ENCODE data around the gene NEK8.
"Not testable (repeated sequence)": the region's sequence is repeated elsewhere in the genome, so short reads cannot be mapped to it uniquely, and the experiment has no call there.

NEK8 gene

DNA sequence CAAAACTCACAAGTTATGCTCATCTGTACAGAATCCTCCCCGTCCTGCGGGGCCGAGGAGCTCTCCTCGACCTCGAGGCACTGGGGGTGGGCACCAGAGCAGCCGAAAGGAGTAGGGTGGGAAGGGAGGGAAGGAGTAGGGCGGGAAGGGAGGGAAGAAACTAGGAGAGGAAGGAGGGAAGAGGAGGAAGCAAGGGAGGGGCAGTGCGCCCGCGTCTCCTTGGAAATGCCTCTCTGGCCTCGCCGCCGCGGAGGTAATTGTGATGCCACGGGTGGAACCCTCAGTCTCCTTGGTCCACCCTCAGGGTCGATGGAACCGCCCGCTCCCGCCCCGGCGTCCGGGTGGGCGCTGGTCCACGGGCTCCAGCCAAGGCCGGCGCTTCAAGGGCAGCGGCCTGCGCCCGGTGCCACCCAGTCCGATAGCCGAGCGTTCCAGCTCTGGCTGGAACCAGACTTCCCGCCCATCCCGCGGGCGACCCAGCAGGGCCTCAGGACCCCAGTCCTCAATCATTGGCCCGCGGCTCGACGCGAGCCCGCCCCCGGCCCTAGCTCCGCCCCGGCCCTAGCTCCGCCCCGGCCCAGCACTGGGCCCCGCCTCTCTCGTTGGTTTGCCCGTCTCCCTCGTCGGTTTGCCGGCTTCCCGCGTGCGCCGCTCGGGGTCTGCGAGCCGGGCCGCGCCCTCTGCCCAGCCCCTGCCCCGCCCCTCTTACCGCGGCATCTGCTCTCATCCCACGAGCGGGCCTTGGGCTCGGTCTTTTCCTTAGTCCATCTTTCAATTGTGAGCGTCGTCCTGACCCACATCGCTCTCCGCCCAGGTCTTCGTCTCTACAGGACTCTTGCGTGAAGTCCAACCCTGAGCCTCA is 17.5 kb upstream of the NEK8 start:
- peak; percentile 94 for DNase-seq

DNA sequence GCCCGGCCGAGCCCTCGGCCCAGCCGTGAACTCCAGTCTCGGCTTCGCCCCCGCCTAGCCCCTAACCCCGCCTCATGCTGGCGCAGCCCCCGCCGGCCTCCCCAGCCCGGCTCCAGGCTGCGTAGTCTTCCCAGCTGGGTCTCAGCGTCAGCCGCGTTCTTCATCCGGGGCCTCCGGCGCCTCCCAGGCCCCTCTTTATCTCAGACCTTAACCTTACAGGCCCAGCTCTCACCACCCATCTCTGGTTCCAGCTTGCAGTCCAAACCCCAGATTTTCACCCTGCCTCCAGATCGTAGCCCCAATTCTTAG is 16.9 kb upstream of the NEK8 start, which contains the start of gene PROCA1:
Gene PROCA1 (minus strand): TSS at position 166 of the 309 bp plus-strand sequence. CDS start 228 bp downstream, outside the sequence.
- DNase-seq = no peak

DNA sequence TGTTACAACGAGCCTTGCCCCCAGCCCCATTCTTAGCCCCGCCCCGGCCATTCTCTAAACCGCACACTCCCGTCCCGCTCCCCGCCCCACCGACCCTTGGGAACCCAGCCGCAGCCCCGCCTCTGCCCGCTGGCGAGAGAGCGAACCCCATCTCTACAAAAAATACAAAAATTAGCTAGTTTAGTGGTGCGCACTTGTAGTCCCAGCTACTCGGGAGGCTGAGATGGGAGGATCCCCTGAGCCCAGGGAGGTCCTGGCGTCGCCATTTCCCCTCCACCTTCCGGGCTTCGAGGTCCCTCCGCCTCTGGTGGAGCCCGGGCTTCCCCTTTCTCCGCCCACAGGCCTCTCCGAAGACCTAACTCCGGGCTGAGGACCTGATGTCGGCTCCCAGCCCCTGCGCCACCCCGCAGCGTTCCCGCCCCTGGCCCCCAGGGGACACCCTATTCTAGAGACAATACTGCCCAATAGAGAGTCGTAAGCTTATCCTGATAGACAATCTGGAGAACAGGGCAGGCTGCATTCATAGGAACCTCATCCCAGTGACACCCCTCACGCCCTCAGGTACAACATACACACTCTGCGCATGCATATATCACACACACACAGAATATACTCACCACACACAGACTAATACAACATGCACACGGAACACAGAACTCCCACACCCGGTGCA is 16.4 kb upstream of the NEK8 start:
- DNase-seq = peak; percentile 85

GRCh38 chr17:28712705-28713415 is 15.7 kb upstream of the NEK8 start:
- no peak for DNase-seq

- DNase-seq = no peak
These were observed 14.3 kb upstream of the NEK8 start for GRCh38 chr17:28714281-28714680.

DNA sequence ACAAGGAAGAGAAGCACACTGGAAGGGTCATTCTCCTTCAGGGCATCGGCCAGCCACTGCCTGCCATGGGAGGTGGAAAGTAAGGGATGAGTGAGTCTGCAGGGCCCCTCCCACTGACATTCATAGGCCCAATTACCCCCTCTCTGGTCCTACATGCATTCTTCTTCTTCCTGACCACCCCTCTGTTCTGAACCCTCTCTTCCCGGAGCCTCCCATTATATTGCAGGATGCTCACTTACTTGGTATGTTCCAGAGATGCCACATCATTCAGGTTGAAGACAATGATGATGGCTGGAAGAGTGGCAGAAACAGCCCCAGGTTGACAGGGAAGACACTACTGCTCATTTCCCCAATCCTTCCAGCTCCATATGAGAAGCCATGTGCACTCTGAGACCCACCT is 13.4 kb upstream of the NEK8 start:
- DNase-seq = no peak

DNA sequence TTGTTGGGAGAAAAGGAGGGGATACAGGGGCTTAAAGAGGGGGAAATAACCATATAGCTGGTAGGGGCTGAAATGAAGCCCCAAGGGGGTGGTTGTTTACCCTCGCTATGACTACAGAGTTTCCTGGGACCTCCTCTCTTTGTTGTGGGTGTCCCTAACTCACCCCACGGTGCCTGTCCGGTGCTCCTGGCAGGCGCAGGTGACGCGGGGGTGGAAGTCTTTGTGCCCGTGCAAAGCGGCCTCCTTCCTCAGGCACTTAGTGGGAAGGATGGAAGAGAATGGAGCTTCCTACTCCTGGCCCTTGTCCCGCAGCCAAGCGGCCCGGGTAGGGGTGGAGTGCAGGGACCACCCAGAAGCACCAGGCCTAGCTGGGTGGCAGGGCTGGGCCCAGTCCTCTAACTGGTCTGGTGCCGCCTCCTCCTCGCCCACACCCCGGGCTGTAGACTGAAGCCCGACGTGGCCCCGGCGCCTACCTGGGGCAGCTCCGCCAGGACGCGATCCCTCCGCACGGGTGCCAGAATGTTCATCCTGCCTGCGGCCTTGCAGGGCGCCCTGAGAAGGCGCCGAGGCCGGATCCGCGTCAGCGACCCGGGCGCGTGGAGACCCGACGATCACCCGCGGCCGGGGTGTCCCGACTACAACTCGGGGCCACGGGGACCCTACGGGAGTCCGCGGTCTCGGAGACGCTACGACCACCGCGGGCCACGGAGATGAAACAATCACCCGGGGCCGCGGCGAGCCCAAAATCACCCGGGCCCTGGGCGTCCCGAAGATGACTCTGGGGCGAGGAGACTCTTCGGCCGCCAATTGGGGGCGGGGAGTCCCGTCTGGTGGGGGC is 11.6 kb upstream of the NEK8 start:
- peak; percentile 51 for DNase-seq

DNA sequence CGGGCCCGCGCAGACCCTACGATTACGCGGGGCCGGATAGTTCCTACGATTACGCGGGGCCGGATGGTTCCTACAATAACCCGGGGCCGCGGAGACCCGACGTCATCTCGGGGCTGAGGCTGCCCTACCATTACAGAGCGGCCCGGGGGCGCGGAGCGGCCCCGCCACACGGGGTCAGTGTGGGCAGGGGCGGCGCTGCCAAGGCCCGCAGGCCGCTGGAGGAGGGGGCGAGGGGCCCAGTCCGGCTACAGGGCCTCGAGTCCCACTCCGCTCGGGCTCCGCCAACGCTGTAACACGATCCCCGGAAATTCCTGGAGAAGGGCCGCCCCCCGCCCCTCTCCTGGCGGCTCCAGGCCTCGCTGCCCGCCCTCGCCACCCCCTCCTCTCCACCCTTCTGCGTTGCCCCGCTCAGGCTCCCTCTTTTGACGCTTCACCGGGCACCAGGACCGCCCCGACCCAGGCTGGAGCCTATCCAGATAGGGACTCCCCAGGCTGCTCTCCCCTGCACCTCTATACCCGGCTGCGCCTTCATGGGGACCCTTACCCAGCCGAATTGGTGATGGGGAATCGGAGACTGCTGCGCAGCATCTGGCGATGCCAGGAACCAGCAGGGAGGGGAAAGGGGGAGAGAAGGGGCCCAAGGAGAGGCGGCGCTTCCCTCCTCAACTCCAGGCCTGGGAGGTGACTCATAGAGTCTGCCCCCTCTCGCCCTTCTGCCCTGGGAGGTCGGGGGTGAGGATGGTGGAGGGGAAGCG is 10.8 kb upstream of the NEK8 start, which contains the start of gene RAB34:
Gene RAB34 (minus strand): TSS at position 291 of the 755 bp plus-strand sequence. CDS start 602 bp downstream, outside the sequence.
- peak; percentile 67 for DNase-seq

- DNase-seq = no peak
These were observed 10.1 kb upstream of the NEK8 start for GRCh38 chr17:28718333-28719020.

DNA sequence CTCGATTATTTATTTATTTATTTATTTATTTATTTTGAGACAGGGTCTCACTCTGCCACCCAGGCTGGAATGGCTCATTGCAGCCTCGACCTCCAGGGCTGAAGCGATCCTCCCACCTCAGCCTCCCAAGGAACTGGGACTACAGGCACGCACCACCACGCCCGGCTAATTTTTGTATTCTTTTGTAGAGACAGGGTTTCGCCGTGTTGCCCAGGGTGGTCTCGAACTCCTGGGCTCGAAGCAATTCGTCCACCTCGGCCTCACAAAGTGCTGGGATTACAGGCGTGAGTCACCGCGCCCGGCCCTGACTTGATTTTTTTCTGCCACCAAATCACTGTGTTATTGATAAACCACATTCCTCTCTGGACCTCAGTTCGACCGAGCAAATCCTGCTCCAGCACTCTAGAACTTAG is 9.6 kb upstream of the NEK8 start:
- peak; percentile 25 for DNase-seq

DNA sequence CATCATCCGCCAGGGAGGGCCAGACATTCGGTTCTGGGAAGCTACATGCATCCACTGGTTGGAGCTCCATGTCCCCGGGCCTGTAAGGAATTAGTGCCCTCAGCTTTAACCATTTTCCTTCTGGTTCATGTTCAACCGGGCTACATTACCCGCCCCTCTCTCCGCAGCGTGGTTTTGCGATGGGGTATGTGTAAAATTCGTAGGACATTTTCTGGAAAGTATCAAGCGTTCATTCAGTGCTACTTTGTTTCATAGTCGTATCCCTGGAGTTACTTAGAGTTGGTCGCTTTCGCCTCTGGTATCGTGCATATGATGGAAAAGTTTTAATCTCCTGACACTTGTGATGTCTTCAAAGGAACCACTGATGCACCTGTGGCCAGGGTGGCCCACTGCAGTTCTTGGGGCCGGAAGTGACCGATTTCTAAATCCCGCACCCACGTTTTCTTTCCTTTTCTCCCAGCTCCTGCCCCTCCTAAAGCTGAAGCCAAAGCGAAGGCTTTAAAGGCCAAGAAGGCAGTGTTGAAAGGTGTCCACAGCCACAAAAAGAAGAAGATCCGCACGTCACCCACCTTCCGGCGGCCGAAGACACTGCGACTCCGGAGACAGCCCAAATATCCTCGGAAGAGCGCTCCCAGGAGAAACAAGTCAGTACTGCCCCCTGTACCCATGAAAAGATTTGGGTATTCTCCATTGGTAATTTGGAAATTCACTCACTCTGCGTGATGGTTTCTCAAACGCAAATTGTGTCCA is 8.2 kb upstream of the NEK8 start:
- DNase-seq = peak; percentile 62

DNA sequence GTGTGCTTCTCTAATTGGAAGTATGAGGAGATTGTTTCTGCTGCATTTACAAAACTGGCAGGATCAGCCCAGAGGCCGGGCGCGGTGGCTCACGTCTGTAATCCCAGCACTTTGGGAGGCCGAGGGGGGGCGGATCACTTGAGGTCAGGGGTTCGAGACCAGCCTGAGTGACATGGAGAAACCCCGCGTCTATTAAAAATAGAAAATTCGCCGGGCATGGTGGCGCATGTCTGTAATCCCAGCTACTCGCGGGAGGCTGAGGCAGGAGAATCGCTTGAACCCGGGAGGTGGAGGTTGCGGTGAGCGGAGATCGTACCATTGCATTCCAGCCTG is 7.6 kb upstream of the NEK8 start:
- DNase-seq = peak; percentile 43

- DNase-seq = no peak
These were observed 6.0 kb upstream of the NEK8 start for GRCh38 chr17:28722417-28723158.

GRCh38 chr17:28723159-28723835 is 5.3 kb upstream of the NEK8 start:
- no peak for DNase-seq

- not testable (repeated sequence) for DNase-seq
These were observed 4.6 kb upstream of the NEK8 start for GRCh38 chr17:28723836-28724499.

DNA sequence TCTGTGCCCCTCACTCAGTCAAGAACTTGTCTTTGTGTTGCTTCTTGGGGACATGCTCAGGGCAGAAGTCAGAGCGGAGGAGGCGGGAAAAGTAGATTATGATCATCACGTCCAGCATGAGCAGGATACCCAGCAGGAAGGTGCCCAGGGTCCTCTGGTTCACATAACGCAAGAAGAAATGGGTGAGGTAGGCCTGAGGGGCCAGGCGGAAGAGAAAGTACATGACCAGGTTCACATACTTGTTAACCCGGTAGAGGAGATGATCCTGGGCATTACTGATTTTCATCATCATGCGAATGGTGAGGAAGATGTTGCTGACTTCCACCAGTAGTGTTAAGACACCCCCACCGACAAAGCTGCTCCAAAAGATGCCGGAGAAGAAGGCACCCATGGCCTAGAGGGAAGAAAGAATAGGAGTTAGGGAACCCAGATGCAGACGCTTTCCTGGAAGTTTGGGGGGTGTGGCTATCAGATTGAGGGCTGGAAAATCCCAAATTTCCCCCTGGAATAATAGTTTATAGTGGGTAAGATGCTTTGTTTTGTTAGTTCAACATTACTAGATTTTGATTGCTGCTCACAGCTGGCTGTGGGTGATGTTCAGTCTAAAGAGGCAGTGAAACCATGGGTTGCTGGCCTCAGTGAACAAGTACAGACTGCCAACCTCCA is 4.0 kb upstream of the NEK8 start:
- DNase-seq = no peak

DNA sequence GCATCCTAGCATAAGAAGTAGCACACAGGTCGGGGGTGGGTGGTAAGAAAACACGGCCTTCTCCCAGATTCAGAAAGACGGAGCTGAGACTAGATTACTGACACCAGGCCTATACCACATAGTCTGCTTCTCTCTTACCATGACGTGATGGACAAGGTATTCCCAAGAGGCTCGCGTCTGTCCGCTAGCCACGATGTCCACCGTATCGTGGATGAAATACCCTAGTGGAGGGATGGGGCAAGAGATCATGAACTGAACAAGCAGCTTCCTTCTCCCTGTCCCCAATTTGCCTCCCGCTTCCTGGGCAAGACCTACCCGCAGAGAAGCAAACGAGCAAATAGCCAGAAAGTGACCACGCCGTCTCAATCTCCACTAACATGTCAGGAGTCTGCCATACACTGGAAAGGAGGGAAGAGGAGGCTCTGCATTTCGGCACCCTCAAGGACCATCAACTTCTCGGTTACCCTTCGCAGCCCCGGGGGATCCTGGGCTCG is 3.4 kb upstream of the NEK8 start:
- DNase-seq = peak; percentile 59
